ENCODE measurements around the gene STAB1. TPM values are rescaled to one million over a fixed set of nuclear protein-coding genes. Genes with fewer than 3 reads are reported as not detected.
A peak's percentile ranks its signal among the peaks of the same experiment; 100 is the strongest.

STAB1 gene
- polyA plus RNA-seq, 2 of the 4 experiments (the other 2 are of a cell fraction) = not detected

DNA sequence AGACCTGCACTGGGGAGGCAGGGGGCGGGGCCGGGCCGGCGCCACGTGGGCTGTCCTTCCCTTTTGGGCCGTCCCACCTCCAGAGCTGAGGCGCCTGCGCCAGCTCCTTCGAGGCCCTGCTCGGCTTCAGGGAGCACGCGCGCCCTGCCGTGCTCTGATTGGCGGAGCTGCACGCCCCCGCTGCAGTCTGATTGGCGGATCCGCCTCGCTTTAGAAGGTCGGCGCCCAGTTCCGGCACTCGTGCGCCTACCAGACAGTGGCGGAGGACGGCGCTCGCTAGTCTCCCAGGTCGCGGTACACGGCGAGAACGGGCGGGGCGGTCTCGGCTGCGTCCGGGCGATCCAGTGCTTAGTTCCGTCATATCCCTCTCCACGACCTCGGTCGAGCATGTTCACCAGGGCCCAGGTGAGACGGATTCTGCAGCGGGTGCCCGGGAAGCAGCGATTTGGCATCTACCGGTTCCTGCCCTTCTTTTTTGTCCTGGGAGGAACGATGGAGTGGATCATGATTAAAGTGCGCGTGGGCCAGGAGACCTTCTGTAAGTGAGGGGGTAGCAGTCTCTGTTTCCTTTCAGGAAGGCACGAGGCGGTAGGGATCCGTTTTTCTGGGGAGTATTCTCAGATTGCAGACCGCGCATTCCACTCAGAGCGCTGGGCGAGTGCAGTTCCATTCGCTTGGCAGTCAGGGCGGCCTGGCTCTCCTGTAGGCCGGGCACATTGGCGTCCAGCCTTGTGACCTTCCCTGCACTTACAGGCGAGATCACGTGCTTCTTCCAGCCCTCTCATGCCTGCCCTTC lies 41.4 kb downstream of the STAB1 start, which contains the start of gene UQCC5 (continued):
- peak; percentile 68 to 74; a peak in 3 of 5 replicates for TF ChIP-seq JUN (IDR thresholded peaks at IDR 0.05)
- TF ChIP-seq, protein P1, sequence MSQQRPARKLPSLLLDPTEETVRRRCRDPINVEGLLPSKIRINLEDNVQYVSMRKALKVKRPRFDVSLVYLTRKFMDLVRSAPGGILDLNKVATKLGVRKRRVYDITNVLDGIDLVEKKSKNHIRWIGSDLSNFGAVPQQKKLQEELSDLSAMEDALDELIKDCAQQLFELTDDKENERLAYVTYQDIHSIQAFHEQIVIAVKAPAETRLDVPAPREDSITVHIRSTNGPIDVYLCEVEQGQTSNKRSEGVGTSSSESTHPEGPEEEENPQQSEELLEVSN (IDR thresholded peaks at IDR 0.05; ENCODE audit: borderline replicate concordance, low read depth) = no peak

GRCh38 chr3:52537165-52537620 lies 42.1 kb downstream of the STAB1 start:
- TF ChIP-seq FOXS1 (CRISPR knock-in tag; IDR thresholded peaks at IDR 0.05) (no peak), RAD21 (conservative IDR thresholded peaks at IDR 0.05 in 1 of 2, IDR thresholded peaks at IDR 0.05 in 1 of 2) (no peak), MAFK (IDR thresholded peaks at IDR 0.05; ENCODE audit: partially characterized antibody) (no peak), FOSB (CRISPR knock-in tag; IDR thresholded peaks at IDR 0.05) (no peak), HOXB5 (CRISPR knock-in tag; IDR thresholded peaks at IDR 0.05) (no peak), USF2 (IDR thresholded peaks at IDR 0.05) (no peak), RNF2 (IDR thresholded peaks at IDR 0.05; ENCODE audit: borderline replicate concordance, low read depth) (no peak), POLR2A (IDR thresholded peaks at IDR 0.05; ENCODE audit: low read length) (no peak), HOXB13 (CRISPR knock-in tag; IDR thresholded peaks at IDR 0.05; ENCODE audit: low read depth) (no peak), ATOH8 (CRISPR knock-in tag; IDR thresholded peaks at IDR 0.05; ENCODE audit: low read depth) (no peak), MYC (IDR thresholded peaks at IDR 0.05; ENCODE audit: borderline replicate concordance, low read length) (no peak), MAX (IDR thresholded peaks at IDR 0.05) (no peak), EHF (CRISPR knock-in tag; IDR thresholded peaks at IDR 0.05) (no peak), NR3C1 (IDR thresholded peaks at IDR 0.05) (no peak), CBX2 (IDR thresholded peaks at IDR 0.05; ENCODE audit: borderline replicate concordance, low read depth) (no peak)
- TF ChIP-seq, protein P2, sequence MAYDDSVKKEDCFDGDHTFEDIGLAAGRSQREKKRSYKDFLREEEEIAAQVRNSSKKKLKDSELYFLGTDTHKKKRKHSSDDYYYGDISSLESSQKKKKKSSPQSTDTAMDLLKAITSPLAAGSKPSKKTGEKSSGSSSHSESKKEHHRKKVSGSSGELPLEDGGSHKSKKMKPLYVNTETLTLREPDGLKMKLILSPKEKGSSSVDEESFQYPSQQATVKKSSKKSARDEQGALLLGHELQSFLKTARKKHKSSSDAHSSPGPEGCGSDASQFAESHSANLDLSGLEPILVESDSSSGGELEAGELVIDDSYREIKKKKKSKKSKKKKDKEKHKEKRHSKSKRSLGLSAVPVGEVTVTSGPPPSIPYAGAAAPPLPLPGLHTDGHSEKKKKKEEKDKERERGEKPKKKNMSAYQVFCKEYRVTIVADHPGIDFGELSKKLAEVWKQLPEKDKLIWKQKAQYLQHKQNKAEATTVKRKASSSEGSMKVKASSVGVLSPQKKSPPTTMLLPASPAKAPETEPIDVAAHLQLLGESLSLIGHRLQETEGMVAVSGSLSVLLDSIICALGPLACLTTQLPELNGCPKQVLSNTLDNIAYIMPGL (CRISPR knock-in tag; IDR thresholded peaks at IDR 0.05; ENCODE audit: borderline replicate concordance) = no peak
- Histone ChIP-seq H3K4me1 (peaks cover 20% of the 10 kb centered on the region), H3K4me3 (peak overlapping the region; percentile 73), H3K4me2 (peak overlapping the region; percentile 85), H3K9me3 (no peaks in the 10 kb centered on the region), H3K27ac (peak overlapping the region; percentile 86 to 95)
- DNase-seq (ENCODE audit: low read depth in 1 of 2, low spot score in 1 of 2) (no peak), FAIRE-seq (no peak), ATAC-seq (peak in 1 of 2 experiments; percentile 3; a peak in 2 of 6 replicates)
- CTCF ChIA-PET = no interaction called here
- POLR2A ChIA-PET = no interaction called here
- WGBS (ENCODE audit: missing lambda C conversion rate) = 5% methylated on average over 6 of the region's 6 CpGs

GRCh38 chr3:52537726-52538421 lies 42.7 kb downstream of the STAB1 start:
- no peaks in the 10 kb centered on the region for H3K9me3 ChIP-seq
- WGBS (ENCODE audit: missing lambda C conversion rate) = 98% methylated on average over 7 of the region's 7 CpGs
- no peak for TF ChIP-seq ZSCAN20 (CRISPR knock-in tag; IDR thresholded peaks at IDR 0.05)
- TF ChIP-seq ZNF302 (CRISPR knock-in tag; IDR thresholded peaks at IDR 0.05) = no peak
- TF ChIP-seq HOXA7 (CRISPR knock-in tag; IDR thresholded peaks at IDR 0.05) = no peak
- no peak for TF ChIP-seq HEYL (CRISPR knock-in tag; IDR thresholded peaks at IDR 0.05)
- TF ChIP-seq CEBPB (IDR thresholded peaks at IDR 0.05) = no peak
- no peak for TF ChIP-seq TP53 (CRISPR knock-in tag; IDR thresholded peaks at IDR 0.05)
- TF ChIP-seq, protein P1 (IDR thresholded peaks at IDR 0.05; ENCODE audit: borderline replicate concordance, low read depth) = no peak
- TF ChIP-seq POLR2A (IDR thresholded peaks at IDR 0.05; ENCODE audit: low read length) = no peak
- H3K4me2 ChIP-seq = peak overlapping the region; percentile 85
- no peak for ATAC-seq
- POLR2A ChIA-PET = no interaction called here
- no peak for DNase-seq (ENCODE audit: low read depth in 1 of 2, low spot score in 1 of 2)
- H3K4me3 ChIP-seq = peak overlapping the region; percentile 73
- peaks cover 14% of the 10 kb centered on the region for H3K4me1 ChIP-seq
- CTCF ChIA-PET = no interaction called here
- H3K27ac ChIP-seq = peak overlapping the region in 1 of 2 experiments; percentile 95; a peak in 1 of 6 replicates
- no peak for FAIRE-seq
